ENCODE measurements around the gene LFNG.

The LFNG gene, protein sequence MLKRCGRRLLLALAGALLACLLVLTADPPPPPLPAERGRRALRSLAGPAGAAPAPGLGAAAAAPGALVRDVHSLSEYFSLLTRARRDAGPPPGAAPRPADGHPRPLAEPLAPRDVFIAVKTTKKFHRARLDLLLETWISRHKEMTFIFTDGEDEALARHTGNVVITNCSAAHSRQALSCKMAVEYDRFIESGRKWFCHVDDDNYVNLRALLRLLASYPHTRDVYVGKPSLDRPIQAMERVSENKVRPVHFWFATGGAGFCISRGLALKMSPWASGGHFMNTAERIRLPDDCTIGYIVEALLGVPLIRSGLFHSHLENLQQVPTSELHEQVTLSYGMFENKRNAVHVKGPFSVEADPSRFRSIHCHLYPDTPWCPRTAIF

DNA sequence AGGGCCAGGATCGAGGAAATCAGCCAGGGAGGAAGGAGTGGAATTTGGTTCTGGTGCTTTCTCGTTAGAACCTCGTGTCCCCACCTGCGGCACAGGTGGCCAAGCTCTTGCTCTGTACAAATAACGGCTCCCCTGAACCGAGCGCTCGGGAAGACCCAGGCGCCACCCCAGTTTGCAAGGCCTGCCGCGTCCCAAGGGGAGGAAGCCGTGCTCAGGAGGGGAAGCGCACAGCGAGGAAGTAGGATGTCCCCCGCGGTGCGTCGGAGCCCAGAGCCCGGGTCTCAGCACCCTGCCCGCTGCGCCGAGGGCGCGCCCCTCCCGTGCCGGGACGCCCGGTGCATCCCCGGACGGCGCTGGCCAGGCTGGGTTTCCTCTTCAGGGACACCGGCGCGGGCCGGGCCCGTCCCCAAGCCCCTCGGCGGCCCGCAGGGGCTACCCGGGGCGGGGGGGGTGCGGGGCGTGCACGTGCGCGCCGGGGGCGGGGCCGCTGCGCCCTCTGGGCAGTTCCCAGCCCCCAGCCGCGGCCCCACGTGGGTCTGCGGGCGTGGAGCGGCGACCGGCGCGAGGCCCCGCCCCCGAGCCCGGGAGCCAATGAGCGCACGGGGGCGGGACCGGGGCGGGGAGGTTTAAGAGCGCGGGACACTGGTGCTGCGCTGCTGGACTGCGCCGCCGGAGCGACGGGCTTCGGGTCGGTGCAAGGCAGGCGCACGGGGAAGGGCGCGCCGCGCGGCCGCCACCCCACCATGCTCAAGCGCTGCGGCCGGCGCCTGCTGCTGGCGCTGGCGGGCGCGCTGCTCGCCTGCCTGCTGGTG lies at the start of gene LFNG:
TSS of gene LFNG (plus strand) at position 656 of the 812 bp plus-strand sequence. CDS start at position 744, 88 bp downstream.
- peak; percentile 69 to 72 for DNase-seq (ENCODE audit: low read depth in 2 of 2)

DNA sequence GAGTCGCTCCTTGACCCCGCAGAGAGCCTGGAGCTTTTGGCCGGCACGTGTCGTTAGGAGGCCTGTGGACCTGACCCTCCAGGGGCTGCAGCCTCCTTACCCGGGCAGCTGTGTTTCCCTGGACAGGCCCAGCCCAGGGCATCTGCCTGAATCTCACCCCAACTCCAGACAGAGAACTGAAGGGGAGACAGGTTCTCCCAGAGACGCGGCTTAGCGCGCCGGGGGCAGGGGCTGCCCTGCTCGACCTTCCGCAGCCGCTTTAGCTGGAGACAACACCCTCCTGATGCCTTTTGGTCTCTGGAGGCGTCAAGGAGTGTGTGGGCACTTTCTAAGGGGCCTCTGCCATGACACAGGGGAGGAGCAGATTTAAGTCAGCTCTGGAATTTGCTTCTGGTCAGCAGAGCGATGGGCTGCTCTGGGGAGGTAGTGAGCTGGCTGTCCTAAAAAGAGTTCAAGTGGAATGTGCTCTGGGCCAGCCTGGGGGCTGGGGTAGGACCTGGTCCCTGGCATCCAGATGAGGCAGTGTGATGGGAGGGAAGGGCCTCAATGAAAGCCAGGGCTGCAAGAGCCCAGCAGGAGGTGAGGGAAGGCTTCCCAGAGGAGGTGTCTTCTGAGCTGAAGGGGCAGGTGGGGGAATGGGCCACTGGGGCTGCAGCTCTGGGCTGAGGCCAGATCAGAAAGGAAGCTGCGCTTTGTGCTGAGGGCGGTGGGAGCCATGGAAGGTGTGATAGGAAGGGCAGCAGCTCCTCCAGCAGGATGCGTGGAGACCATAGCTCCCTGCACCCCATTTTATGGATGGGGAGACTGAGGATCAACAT lies 49.2 kb upstream of the LFNG start:
- DNase-seq (ENCODE audit: low read depth in 2 of 2): no peak

DNA sequence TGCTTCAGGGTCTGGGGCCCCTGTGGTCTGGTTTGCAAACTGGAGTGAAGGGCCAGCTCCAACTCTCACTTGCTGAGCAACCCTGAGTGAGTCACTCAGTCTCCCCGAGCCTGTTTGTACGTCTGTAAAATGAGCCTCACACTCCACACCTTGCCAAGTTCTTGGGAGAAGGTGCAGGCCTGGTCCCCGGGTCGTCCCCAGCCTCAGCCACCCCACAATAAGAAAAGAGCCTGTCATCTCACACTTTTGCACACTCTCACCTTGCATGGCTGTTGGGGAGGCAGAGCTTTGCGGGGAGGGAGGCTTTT lies 48.6 kb upstream of the LFNG start:
- DNase-seq (ENCODE audit: low read depth in 2 of 2): no peak

DNA sequence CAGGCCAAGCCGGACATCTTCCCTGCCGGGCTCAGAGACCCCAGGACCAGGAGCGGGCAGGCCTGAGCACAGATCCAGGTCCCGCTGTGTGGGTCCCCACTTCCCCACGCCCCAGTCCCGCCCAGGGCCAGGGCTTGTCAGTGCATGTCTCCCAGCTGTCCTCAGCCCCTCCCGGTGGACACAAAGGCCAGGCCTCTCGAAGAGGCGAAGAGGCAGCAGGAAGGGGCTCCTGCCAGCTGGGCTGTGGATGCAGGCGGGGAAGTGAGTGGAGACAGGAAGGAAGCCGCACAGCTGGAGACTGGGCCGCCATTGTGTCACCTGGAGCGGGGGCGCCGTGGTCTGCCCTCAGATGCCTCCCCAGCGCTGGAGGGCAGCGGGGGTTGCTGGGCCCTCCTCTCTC lies 48.2 kb upstream of the LFNG start:
- no peak for DNase-seq (ENCODE audit: low read depth in 2 of 2)

DNA sequence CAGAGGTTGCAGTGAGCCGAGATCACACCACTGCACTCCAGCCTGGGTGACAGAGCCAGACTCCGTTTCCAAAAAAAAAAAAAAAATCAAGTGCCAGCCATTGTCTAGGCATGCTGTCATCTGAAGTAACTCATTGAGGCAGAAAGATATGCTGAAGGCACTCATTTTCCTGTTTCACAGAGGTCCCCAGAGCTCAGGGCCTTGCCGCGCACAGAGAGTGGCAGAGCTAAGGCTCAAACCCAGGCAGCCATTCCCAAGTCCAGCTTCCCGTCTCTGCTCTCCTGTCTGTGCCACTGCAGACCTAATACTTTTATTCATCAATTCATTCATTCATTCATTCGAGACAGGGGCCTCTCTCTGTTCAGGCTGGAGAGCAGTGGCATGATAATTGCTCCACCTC lies 46.8 kb upstream of the LFNG start:
- DNase-seq (ENCODE audit: low read depth in 2 of 2): no peak

DNA sequence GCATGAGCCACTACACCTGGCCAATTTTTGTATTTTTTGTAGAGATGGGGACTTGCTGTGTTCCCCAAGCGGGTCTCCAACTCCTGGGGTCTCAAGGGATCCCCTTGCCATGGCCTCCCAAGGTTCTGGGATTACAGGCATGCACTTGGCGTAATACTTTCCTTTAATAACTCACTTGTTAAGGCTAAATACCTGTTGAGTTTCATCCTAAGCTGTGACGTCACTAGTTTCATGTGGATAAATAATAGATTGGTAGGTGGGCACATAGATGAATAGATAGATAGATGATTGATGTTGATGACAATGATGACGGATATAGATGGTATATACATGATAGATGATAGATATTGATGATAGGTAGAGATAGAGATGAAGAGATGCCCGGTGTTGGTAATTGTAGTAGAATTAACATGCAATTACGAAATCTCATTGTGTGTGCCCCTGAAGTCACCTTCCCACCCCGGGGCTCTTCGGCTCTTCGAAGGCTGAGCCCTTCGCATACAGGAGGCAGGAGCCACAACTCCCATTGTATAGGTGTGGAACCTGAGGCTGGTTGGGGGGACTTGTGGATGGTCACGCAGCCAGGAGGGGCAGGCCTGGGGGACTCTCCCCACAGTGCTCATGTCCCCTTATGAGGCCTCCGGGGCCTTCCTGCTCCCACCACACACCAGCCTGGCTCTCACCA lies 45.9 kb upstream of the LFNG start:
- DNase-seq (ENCODE audit: low read depth in 2 of 2): no peak

DNA sequence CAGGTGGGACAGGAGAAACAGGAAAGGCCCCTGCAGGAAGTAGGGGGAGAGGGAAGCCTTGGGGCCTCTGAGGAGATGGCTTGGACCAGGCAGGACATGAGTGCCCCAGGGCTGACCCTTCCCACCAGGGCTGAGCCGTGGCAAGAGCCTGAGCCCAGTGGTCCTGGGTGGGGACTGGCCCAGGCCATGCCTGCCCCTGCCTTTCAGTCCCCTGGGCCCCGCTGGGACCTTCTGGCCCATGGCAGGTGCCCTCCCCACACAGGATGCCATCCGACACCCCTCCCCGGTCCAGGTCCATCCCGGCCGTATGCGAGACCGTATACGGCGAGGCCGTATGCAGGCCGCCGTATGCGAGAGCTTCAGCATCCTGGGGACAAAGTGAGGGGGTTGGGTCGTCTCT lies 45.4 kb upstream of the LFNG start:
- DNase-seq (ENCODE audit: low read depth in 2 of 2): no peak

DNA sequence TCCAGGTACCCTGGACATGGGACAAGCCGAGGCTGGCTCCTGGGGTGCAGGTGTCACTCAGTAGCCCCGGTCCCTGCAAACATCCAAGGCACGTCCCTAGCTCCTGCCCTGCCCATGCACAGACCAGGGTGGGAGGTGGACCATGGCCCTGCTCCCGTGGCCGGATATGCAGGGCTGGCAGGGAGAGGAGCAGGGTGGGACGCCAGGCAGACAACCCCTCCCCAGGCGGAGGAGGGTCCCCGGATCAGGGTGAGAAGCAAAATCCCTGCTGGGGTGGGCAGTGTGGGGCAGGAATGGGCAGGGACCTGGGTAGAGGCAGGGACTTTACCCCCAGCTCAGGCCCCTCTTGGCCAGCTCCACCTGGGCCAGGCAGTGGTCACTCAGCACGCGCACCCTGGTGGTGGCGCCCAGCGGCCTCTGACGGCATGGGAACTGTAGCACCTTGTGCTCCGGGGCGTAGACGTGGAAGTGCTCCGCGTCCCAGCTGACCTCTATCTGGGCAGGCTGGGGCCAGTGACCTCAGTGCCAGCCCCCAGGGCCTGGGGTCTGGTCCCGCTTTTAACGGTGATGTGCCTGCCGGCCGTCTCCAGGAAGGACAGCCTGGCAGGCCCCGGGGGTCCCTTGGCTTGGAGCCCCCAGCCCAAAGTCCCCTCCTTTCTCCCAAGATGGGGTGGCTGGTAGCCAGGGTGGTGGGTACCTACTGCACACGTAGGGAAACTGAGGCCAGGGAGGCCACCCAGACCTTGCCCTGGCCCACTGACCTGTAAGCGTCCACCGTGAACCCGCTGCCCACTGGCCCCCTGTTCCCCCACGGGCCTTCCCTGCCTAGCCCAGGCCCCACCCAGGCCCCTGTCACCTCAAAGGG lies 44.5 kb upstream of the LFNG start:
- DNase-seq (ENCODE audit: low read depth in 2 of 2): no peak

DNA sequence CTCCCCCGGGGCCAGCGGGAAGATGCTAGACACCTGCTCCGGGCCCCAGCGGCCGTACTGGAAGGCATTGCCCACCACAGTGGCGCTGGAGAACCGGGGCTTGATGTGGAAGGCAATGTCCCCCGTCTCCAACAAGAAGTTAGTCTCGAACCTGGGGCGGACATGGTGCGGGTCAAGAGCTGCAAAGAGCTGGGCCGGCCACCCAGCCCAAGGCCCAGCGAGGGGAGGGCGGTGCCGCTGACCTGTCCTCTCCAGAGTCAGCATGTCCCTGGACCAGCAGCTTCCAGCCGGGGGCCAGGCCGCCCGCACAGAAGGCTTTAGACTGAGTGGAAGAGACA lies 43.9 kb upstream of the LFNG start:
- DNase-seq (ENCODE audit: low read depth in 2 of 2): no peak

DNA sequence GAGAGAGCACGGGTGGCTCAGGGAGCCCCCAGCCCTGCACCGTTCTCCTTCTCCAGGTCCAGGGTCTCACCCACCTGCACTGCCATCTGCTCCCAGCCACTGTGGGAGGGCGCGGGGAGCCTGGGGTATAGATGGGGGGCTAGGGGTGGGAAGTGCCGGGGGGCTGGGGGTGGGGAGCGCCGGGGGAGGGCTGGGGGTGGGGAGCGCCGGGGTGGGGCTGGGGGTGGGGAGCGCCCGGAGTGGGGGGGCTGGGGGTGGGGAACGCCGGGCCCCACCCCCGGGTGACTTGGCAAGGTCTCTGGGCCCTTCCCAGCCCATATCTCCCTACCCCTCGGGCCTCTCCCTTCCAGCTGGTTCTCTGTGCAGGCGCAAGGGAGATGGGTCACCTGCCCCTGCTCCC lies 43.3 kb upstream of the LFNG start, which contains the start of gene GRIFIN:
TSS of gene GRIFIN (minus strand) at position 101 of the 400 bp plus-strand sequence. CDS start at position 86, 15 bp downstream.
- DNase-seq (ENCODE audit: low read depth in 2 of 2): no peak

DNA sequence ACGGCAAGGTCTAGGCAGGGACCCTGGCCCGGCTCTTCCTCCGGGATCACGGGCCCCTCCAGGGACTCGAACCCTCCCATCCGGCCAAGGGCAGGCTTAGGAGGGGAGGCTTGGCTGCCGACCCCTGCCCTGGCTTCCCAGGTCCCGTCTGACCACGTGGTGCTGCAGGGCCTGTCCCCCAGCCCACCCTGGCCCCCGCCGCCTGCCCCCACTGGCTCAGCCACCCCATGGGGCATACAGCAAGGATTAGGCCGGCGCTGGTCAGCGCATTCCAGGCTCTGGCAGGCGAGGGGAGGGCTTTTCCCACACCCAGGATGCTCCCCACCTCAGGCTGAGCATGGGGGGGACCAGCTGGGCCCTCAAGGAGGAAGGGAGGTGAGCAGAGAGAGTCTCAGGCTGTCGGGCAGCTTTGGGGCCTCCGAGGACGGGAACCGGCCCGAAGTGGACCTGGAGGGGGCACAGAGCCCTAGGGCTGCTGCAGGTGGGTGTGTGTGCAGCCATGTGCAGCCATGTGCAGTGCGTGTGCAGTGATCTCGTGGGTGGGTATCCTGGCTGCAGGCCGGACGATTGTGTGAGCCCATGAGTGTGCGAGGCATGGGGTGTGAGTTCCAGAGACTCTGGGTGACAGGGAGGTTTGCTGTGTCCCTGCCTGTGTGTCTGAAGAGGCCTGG lies 42.7 kb upstream of the LFNG start:
- DNase-seq (ENCODE audit: low read depth in 2 of 2): no peak

DNA sequence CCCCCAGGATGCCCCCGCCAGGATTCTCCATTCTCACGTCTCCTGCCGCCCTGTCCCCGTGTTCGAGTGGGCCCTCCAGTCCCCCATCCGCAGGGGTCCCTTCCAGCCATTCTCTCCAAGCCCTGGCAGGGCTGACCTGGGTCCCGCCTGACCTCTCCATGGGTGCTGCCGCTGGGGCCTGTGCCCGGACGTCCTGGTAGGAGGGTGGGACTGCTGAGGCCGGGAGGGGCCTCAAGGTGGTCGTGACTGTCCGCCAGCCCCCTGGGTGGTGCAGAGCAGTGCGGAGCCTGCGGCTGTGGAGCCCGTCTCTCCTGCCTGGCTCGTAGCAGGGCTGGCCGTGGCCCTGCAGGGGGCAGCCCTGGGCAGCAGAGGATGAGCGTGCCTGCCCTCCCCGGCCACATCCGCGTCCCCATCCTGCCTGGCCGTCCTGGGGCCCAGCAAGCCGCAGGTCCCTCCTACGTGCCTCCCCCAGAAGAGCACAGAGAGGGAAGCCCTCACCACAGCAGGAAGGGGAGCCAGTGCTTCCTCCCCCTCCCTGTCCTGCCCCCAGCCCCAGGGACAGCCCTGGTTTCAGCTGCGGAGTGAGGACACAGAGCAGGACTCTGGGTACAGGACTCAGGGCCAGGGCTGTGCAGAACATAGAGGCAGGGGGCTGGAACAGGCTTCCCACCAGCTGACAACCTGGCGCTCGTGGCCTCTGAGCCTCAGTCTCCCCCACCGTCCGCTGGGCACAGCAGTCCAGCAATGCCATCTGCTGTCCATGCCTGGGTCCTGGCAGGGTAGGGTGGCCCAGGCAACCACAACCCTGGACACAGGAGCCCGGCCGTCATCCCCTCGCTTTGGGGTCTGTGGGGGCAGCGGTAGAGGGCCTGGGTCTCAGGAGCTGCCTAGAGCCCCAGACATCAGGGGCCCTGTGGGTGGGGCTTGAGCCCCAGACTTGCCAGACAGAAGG lies 41.9 kb upstream of the LFNG start:
- peak; percentile 19 to 26 for DNase-seq (ENCODE audit: low read depth in 2 of 2)

DNA sequence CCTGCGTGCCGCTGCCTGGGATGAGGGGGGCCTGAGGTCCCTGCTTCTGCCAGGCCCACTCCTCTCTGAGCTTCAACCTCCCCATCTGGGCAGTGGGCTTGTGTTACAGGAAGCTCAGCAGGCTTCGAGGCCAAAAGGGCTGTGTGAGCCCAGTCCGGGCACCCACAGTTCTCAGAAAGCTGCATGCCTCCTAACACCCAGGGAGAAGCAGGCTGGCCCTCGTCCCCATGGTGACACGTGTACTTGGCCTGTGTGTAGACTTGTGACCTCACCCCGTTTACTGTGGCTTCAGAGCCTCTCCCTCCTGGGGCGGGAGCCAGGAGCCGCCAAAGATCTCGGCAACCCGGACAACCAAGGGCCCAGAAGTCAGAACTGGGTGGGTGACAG lies 41.2 kb upstream of the LFNG start:
- DNase-seq (ENCODE audit: low read depth in 2 of 2): no peak

DNA sequence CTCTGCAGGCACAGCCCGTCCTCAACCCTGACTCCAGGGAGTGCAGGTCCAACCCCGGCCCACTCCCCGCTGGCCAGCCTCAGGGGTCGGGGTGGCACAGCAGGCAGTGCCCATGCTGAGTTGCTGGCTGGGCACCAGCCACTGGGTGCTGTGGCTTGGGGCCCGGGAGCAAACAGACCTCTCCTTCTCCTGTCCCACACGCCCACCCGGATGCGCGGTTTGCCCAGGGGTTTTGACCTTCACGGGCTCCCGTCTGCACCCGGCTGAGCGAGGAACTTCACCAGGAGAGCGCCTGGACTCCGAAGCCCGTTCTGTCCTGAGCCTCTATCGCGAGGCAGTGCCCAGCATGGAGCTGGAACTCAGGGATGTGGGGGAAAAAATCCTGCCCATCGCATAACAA lies 40.8 kb upstream of the LFNG start:
- no peak for DNase-seq (ENCODE audit: low read depth in 2 of 2)

DNA sequence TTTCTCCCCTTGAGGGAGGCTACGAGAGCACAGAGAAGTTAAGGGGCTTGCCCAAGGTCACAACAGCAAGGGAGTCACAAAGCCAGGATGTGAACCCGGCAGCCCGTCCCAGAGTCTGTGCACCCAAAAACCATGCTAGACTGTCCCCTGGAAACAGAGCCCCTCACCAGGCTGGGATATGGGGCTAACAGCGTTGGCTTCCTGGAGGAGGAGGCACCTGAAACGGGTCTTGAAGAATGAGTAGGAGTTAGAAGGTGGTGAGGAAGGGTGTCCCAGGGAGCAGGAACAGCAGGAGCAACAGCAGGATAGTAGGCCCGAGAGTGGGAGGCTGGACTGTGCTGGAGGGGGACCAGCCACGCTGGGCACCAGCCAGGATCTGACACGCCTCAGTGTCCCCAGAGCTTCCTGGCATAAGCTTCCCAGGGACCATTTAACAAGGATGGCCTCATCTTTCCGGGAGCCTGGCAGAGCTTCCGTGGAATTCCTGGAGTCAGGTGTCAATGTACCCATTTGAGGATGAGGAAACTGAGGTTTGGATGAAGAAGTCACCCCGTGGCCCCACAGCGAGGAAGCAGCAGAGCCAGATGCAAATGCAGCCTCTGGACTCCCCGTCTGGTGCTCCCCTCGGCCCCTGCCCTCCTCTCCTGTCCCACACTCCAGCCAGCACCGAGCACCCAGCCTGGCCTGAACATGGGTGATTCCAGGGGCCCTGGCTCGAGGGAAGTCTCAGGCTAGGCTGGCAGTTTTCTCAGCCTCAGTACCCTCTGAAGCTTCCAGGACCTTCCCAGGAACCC lies 40.1 kb upstream of the LFNG start:
- no peak for DNase-seq (ENCODE audit: low read depth in 2 of 2)

DNA sequence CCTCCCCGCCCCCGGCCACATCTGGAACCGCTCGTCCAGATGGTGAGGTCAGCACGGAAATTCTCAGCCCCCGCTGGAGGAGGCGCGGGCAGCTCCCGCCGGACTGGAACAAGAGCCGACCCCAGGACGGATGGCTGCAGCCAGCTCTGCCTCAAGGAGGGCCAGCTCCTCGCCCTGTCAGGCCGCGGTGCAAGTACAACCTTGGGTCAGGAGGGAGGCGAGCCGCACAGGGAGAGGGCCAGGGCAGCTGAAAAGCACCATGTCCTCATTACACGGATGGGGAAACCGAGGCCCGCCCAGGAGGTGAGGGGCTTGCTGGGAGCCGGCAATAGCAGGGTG lies 39.5 kb upstream of the LFNG start:
- DNase-seq (ENCODE audit: low read depth in 2 of 2): no peak

DNA sequence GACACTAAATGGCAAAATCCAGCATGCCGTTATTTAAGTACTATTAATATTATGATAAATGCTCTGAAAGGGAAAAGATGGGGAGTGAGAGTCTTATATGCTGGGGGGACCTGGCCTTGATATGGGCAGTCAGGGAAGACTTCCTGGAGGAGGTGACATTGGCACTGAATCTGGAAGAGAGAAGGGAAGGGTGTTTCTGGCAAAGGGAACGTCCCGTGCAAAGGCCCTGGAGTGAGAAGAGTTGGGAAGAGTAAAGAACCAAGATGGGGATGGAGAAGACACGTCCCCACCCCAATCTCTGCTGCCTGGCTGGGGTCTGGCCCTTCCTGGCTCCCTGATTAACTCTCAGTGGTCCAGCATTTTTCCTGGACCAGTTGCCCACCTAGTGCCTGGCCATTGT lies 38.4 kb upstream of the LFNG start:
- DNase-seq (ENCODE audit: low read depth in 2 of 2): no peak

DNA sequence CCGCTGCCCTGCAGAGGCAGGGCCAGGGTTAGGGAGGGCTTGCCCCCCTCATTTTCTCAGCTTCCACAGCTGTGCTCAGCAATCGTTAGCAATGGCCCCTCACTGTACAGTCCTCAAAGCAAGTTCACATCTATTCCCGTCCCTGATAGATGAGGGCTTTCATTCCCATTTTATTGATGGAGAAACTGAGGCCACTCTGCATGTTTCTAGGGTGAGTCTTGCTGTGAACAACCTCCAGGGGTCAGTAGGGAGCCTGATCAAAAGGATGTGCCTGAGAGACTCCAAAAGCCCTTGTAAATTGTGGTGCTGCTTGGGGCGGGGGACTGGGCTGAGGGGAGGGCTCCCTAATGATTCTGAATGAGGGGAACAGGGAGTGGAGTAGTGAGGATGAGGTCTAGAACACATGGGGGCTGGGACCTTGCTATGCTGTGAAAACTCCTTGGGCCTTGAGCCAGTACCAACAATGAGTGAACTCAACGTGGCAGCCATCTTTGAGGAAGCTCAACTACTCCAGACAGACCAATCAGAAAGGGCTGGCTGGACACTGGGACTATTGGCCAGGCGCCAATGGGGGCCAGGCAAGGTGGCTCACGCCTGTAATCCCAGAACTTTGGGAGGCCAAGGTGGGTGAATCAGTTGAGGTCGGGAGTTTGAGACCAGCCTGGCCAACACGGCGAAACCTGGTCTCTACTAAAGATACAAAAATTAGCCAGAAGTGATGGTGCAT lies 36.7 kb upstream of the LFNG start:
- no peak for DNase-seq (ENCODE audit: low read depth in 2 of 2)
